ENCODE data around the gene PLPP1. TPM values are rescaled to one million over a fixed set of nuclear protein-coding genes. Genes with fewer than 3 reads are reported as not detected.

Gene PLPP1
- total and polyA plus RNA-seq, 2 of the 13 experiments (the other 11 are each of a cell fraction or from before 2014, with no cell fraction given), result 7.3 to 12.1 TPM

- TF ChIP-seq ESRRA (CRISPR knock-in tag; IDR thresholded peaks at IDR 0.05; ENCODE audit: low read depth) (no peak; the same call in 1 of the 2 replicates), SATB2 (CRISPR knock-in tag; IDR thresholded peaks at IDR 0.05) (no peak), CSRNP1 (CRISPR knock-in tag; IDR thresholded peaks at IDR 0.05) (no peak), SAFB2 (CRISPR knock-in tag; IDR thresholded peaks at IDR 0.05; ENCODE audit: borderline replicate concordance, low read depth) (peak; percentile 81; the same call in 1 of the 2 replicates), ZMAT3 (CRISPR knock-in tag; conservative IDR thresholded peaks at IDR 0.05) (peak; percentile 88), ZNF260 (CRISPR knock-in tag; IDR thresholded peaks at IDR 0.05; ENCODE audit: borderline replicate concordance, low read depth) (no peak), RBM22 (optimal IDR thresholded peaks at IDR 0.05; ENCODE audit: low read length) (no peak), ZNF33A (CRISPR knock-in tag; IDR thresholded peaks at IDR 0.05; ENCODE audit: borderline replicate concordance) (no peak), PBX3 (CRISPR knock-in tag; IDR thresholded peaks at IDR 0.05; ENCODE audit: borderline replicate concordance) (no peak), KMT2A (CRISPR knock-in tag; IDR thresholded peaks at IDR 0.05) (peak; percentile 80), SETDB1 (CRISPR knock-in tag; IDR thresholded peaks at IDR 0.05; ENCODE audit: borderline replicate concordance) (no peak), YY1 (IDR thresholded peaks at IDR 0.05; ENCODE audit: insufficient read depth, insufficient replicate concordance, low read depth, low read length) (peak; percentile 90), DPF2 (CRISPR knock-in tag; IDR thresholded peaks at IDR 0.05; ENCODE audit: borderline replicate concordance, low read depth) (no peak), FOXA3 (CRISPR knock-in tag; IDR thresholded peaks at IDR 0.05) (no peak), ZNF30 (CRISPR knock-in tag; IDR thresholded peaks at IDR 0.05) (no peak), ZBTB33 (CRISPR knock-in tag; IDR thresholded peaks at IDR 0.05) (0 out of 2 replicates have a peak, but pooled peaks have one; percentile 9), PRDM4 (CRISPR knock-in tag; IDR thresholded peaks at IDR 0.05; ENCODE audit: borderline replicate concordance) (no peak), ZNF383 (CRISPR knock-in tag; IDR thresholded peaks at IDR 0.05; ENCODE audit: borderline replicate concordance) (peak; percentile 71; the same call in 1 of the 2 replicates), ZBTB38 (CRISPR knock-in tag; IDR thresholded peaks at IDR 0.05) (peak; percentile 59; the same call in 1 of the 2 replicates), ZNF597 (CRISPR knock-in tag; IDR thresholded peaks at IDR 0.05) (no peak)
Measured at GRCh38 chr5:55534436-55535198, at the start of gene PLPP1 (continued).

Data from HepG2 (cell line).